Esophagus muscularis mucosa (tissue), 4 donors: ENCODE results near the gene TFPI.

Experiments used
- EP300 ChIP-seq: sonication (generic); formaldehyde crosslinking; IDR thresholded peaks from one replicate; pipeline ENCODE4 v1.6.1; 2017; ENCODE audit warnings: antibody characterized with exemption
- POLR2A ChIP-seq: fragments of 450-650 bp; IDR thresholded peaks from one replicate; pipeline ENCODE4 v1.6.1; 2017; ENCODE audit warnings: antibody characterized with exemption, moderate library complexity, mild to moderate bottlenecking, low read depth
- POLR2AphosphoS5 ChIP-seq, 2 donors: sonication (generic); formaldehyde crosslinking; IDR thresholded peaks; one replicate each; pipeline ENCODE4 v1.6.1; 2017; ENCODE audit warnings: antibody characterized with exemption in 2 of 2
- TF ChIP-seq, protein P1 (sequence below), 3 experiments: fragments of 200-600 bp in 2 of 3; fragments of 450-650 bp in 1 of 3; sonication (generic) in 2 of 3; IDR thresholded peaks; one replicate each; pipeline ENCODE4 v1.5.1; 2017 to 2019; ENCODE audit warnings: antibody characterized with exemption in 3 of 3, mild to moderate bottlenecking in 2 of 3, moderate library complexity in 1 of 3

DNA sequence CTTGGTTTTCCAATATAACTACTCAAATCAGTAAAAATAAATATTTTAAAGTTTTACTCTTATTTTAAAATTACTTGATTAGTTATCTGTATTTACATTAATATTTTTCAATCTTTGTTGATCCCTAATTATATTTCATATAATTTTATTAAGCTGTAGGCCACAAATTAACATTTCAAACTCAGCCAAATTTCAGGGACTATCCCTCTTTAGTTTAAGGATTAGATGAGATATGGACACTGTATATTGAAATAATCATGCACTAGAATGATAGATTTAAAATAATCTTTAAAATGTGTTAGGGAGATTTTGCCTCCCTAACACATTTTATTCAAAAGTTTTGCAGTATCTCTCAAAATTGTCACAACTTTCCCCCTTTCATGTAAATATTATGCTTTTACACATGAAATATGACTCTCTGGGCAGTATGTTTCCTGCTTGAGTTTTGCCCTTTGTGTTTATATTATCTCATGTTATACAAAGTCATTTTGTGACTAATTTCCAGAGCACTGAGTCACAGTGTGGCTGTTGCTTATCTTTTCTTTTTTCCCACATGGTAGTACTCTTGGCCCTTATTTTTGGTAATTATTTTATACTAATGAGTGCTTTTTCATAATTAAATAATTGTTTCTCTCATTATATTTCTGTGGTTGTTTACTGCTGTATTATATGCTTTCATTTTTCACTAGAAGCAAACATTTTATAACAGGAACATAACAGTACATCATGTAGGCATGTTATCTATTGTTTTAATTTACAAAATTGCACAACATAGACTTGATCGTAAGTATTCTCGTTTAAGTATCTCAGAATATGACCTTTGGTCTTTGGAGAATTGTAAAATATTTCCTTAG is 1.2 kb downstream of the TFPI start:
- TF ChIP-seq, protein P1, sequence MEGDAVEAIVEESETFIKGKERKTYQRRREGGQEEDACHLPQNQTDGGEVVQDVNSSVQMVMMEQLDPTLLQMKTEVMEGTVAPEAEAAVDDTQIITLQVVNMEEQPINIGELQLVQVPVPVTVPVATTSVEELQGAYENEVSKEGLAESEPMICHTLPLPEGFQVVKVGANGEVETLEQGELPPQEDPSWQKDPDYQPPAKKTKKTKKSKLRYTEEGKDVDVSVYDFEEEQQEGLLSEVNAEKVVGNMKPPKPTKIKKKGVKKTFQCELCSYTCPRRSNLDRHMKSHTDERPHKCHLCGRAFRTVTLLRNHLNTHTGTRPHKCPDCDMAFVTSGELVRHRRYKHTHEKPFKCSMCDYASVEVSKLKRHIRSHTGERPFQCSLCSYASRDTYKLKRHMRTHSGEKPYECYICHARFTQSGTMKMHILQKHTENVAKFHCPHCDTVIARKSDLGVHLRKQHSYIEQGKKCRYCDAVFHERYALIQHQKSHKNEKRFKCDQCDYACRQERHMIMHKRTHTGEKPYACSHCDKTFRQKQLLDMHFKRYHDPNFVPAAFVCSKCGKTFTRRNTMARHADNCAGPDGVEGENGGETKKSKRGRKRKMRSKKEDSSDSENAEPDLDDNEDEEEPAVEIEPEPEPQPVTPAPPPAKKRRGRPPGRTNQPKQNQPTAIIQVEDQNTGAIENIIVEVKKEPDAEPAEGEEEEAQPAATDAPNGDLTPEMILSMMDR (IDR thresholded peaks at IDR 0.05) = no peak
- no peak for TF ChIP-seq POLR2A
- no peak for TF ChIP-seq POLR2AphosphoS5 (IDR thresholded peaks at IDR 0.05)
- no peak for TF ChIP-seq EP300
